Hindlimb muscle (tissue), 1 donor: Measurements from ENCODE around the gene CAMKK2. TPM values are rescaled to one million over a fixed set of nuclear protein-coding genes. Genes with fewer than 3 reads are reported as not detected.
"Not testable (repeated sequence)": the region's sequence is repeated elsewhere in the genome, so short reads cannot be mapped to it uniquely, and the experiment has no call there.

Experiments
- DNase-seq: peaks from one replicate; pipeline ENCODE4 v3.0.0-alpha.2; 2013
- polyA plus RNA-seq: library from polyadenylated mRNA; unstranded; fragments of 120-200 nt; gene quantifications from one replicate; pipeline ENCODE4 v1.2.1, GENCODE V29; 2013; ENCODE audit not compliant: insufficient read length

CAMKK2 gene
- polyA plus RNA-seq, 1 donor: 20.7 TPM

DNA sequence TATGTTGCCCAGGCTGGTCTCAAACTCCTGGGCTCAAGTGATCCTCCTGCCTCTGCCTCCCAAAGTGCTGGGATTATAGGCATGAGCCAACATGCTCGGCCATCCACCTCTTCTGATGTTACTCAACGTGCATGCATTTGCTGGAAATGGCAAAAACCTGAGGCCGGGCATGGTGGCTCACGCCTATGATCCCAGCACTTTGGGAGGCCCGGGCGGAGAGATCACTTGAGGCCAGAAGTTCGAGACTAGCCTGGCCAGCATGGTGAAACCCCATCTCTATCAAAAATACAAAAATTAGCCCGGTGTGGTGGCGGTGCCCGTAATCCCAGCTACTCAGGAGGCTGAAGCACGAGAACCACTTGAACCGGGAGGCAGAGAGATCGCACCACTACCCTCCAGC lies 1.9 kb upstream of the CAMKK2 start:
- not testable (repeated sequence) for DNase-seq

DNA sequence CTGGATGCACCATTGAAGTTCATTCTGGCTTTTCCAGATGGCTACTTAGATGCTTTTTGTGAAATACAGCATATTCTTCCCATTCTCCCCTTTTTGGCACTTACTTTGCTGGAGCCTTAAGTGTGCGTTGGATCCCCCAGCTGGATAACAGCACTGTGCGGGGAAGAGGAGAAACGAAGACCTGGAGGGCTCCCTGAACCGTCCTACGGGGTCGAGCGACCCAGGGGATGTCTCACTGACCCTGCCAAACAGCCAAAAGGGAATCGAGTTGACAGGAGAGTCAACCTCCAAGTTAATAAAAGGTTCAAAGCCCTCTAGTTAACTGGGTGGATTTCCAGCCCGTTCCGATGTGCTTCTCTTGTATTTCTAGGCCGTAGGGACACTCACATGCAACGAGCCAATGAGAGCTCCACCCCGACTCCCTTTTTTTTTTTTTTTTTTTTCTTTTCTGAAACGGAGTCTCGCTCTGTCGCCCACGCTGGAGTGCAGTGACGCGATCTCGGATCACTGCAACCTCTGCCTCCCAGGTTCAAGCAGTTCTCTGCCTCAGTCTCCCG lies 1.0 kb upstream of the CAMKK2 start:
- peak; percentile 28 for DNase-seq

DNA sequence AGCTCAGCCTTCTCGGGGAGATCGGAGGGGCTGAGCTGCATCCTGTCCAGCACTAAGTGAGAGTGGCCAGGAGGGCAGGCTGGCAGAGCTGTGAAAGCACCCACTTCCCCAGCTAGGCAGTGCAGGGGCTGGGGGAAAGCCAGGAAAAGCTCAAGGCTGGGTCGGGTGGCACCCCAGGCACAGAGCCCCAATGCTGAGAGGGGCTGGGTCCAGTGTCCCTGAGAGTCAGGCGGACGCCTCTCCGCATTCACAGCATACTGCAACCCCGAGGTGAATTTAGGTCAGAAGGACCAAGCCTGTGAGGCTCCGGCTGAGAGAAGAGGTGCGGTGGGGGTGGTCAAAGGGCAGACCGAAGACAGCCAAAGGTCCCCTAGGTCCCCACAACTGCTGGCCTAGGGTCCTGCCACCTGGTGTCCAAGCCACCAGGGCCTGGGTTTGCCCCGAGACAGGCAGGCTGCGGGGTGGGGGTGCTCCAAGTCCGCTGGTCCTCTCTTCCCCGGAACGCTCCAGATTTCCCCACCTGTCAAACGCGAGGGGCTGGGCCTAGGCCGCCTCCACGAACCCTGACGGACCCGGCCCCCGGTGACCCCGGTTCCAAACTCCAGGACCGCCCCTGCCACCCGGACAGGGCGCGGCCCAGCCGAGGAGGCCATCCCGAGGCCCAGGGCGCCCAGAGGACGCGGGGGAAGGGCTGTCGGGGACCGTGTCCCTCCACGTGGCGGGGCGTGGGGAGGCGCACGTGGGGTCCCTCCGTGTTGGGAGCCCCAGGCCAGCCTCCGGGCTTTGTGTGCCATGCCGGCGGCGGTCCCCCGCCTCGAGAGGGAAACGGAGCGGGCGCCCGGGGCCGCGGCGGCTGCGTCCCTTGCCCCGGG lies 527 bp downstream of the CAMKK2 start:
- DNase-seq: no peak

DNA sequence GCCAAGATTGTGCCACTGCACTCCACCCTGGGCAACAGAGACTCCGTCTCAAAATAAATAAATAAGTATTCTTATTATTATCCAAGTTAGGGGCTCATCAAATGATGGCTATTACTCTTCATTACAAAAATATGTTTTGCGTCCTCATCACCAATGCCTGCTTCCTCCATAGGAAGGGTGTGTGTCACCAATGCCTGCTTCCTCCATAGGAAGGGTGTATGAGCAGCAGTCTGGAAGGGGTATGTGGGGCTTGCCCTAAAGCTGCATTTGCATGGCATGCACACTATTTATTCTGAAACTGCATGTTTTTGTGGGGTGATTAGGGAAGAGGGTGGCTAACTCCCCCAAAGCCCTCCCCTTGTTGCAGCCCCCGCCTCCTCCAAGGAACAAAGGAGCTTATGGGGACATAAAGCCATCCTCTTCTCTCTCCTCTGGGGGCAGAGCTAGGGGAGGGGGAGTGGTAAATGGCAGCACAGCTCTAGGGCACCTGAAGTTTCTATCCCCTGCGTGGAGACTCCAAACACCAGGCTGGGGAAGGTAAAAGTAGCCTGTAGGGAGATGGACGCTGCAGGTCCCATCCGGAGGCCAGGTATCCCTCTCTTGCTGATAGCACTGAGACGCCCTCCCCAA lies 1.3 kb downstream of the CAMKK2 start:
- no peak for DNase-seq

DNA sequence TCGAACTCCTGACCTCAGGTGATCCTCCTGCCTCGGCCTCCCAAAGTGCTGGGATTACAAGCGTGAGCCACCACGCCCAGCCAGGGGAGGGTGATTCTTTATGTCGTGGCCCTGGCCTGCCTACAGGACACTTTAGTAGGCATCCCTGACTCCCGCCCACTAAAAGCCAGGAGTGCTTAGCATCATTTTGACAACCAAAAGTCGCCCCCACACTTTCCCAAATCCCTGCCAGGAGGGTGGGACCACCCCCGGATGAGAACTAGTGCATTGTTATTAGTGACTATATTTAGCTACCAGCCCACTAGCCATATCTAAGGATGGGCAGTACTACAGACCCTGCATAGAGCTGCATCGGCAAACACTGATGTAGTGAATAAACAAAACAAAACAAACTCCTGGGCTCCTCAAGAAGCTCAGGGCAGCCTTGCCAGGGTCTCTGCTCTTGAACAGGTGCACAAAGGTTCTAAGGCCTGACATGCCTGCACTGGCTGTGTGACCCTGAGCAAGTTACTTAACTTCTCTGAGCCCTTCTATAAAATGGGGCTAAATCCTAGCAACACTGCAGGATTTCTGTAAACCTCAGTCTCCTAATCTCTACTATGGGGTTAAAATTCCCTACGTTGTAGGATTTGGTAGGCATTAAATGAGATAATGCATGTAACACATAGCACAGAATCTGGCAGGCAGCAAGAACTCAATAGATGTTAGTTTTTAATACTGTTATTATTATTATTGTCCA lies 2.2 kb downstream of the CAMKK2 start:
- no peak for DNase-seq

DNA sequence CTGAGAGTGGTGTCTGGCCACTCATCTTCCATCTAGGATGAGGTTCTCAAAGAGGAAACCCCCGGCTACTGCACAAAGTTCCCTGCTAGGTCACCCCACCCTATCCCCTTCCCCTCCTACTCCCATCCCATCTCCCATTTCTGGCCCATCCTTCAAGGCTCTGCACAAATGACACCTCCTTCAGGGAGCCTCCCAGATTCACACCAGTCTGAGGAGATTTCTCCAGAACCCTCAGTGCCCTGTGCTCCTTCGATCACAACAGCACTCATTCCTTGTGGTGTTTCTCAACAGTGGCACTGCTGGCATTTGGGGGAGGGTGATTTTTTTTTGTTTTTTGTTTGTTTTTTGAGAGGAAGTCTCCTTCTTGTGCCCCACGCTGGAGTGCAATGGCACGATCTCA lies 2.9 kb downstream of the CAMKK2 start:
- DNase-seq: no peak

DNA sequence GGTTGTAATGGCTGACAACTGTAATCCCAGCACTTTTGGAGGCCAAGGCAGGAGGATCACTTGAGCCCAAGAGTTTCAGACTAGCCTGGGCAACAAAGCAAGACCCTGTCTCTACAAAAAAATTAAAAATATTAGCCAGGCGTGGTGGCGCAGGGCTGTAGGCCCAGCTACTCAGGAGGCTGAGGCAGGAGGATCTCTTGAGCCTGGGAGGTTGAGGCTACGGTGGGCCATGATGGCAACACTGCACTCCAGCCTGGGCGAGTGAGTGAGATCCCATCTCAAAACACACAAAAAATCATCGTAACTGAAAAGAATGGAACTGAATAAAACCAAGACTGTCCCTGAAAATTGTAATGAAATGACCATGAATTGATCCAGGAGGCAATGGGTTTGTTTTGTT lies 6.1 kb downstream of the CAMKK2 start:
- DNase-seq: no peak

DNA sequence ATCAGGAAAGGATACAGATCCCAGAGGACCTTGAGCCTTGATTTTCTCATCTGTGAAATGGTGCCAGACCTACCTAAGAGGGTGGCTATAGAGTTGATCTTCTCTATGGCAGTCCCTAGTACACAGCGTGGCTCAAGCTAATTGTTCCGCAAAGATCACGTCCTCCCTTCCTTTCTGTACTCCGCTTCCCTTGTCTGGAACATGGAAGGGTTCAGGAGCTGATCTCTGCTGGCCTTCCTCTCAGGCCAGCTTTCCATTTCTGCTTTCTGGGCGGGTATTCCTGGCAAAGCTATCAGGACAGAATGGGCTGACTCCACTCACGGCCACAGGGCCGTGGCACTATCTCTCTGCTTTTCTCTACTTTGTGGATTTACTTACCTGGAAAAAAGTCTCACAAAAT lies 6.5 kb downstream of the CAMKK2 start:
- no peak for DNase-seq

DNA sequence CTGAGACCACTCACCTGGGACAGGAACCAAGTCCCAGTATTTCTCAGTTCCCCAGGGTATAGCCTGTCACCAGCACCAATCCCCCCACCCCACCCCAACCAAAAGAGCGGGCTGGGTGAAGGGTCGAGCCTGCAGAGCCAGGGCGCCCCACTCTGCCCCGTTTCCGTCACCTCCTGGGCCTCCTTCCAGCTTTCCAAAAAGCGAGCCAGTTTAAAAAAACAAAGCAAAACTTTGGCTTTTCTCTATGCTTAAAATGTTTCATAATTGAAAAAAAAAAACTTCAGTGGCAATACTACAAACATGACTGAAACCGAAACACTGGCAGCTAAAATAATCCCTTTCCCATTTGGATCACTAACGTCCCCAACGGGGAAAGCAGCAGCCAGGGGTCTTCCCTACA lies 7.5 kb downstream of the CAMKK2 start:
- peak; percentile 55 for DNase-seq

DNA sequence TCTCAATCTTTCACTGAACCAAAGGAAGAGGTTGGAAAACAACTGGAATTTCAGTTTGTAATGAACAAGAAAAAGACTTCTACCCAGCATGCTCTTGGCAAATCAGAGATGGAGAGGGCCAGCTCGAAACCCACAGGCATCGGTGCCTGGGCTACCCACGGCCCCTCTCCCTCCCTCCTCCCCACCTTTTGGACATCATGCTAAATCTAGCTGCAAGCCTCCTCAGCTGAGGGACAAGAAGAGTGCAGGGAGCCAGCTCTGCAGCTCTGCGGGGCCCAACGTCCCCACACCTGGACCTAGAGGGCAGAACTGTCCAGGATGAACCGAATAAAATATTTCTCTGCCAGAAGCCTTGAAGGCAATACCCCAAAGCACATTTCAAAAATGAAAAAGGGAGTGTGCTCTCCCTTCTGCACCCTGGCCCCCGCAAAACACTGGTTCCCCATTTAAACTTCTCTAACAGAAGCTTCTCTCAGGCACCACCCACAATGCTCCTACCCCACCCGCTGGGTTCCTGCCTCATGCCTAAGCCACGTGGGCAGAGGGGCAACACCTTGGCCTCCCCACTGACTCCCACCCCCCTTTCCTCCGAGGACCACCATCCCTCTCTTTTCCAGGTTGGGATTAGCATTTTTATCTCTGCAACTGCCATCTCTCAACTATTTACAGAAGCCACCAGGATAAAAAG lies 8.2 kb downstream of the CAMKK2 start:
- no peak for DNase-seq

DNA sequence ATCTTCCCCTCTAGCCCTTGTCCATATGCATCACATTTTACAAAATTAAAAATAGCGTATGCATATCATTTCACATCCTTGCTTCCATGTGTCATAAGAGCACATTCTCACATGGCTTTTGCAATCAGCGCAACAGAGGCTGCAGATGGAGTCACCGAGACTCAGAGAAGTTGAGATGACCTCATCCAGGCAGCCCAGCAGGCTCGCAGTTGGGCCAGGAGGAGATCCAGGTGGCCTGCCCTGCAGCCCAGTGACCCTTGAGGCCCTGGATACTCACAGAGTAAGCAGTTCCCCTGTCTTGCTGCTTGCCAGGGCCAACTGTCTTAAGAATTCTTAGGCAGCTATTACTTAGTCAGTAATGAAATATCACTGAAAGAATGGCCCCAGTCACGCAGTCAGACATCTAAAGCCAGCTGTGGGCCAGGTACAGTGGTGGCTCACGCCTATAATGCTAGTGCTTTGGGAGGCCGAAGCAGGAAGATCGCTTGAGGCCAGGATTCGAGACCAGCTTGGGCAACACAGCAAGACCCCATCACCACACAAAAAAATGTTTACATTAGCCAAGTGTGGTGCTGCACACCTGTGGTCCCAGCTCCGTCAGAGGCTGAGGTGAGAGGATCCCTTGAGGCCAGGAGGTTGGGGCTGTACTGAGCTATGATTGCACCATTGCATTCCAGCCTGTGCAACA lies 9.1 kb downstream of the CAMKK2 start:
- DNase-seq: no peak

DNA sequence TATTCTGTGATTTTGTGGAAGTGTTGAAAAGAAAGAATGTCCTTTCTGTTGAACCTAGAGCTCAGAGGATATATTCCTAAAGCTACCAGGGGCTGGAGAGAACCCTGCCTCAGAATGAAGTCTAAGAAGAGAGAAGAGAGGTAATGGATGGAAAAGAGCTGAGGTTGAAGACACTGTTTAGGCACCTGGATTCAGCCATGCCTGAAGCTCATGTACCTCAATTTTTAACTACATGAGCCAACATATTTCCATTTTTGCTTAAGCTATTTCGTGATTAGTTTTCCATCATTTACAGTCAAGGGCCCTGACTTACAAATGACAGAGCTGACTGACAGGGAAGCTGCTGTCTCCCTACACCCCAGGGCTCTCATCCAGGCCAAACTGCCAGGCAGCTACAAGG lies 10.7 kb downstream of the CAMKK2 start:
- no peak for DNase-seq

DNA sequence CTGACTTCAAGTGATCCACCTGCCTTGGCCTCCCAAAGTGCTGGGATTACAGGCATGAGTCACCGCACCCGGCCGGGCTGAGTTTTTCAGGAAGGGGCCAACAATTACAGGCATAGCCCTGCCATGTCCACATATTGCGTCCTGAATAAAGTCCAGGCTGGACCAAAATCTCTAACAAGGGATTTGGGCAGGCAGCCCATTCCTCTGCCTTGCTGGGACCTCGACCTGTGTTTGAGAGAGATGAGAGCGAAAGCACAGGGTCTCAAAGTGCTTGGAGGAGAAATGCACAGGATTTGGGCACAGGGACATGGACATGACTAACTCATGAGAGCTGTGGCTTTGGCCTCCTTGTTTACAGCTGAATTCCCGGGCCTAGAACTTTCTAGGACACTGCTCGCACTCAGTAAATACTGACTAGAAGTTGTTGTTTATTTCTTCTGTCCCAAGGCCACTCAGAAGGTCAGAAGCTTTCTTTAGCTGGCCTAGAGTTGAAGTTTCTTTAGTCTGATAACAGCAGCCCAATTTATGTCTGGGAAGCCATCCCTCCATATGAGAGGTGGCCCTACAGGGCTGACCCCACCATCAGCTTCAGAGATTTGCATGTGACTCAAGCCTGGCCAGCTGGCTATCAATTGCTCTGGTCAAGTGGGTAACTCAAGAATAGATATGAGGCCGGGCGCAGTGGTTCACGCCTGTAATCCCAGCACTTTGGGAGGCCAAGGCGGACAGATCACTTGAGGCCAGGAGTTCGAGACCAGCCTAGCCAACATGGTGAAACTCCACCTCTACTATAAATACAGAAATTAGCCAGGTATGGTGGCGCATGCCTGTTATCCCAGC lies 11.7 kb downstream of the CAMKK2 start:
- DNase-seq: no peak

DNA sequence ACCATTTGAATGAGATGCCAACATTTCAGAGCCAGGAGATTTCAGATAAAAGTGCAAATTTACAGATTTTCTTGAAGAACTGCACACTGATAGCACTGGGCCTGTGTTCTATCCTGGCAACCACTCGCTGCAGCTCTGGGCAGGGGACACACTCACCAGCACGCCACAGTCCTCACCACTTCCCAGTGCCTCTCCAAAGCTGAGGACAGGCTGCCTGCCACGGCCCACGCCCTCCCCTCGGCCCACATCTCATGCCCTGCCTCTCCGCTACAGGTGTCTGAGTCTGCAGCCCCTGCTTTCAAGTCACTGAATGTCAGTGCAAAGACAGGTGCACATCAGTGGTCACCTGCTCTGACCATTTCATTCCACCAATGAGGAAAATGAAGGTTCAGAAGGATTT lies 12.7 kb downstream of the CAMKK2 start:
- no peak for DNase-seq

DNA sequence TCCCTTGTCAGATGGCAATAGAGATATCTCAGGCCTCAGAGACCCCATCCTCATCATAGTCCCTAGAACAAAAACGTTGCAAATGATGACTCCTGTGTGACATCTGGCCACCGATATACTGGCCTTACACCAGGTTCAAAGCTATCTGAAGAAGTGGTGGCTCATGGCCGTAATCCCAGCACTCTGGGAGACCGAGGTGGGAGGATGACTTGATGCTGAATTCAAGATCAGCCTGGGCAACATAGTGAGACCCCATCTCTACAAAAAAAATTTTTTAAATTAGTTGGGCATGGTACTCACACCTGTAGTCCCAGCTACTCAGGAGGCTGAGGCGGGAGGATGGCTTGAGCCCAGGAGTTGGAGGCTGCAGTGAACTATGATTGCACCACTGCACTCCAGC lies 13.1 kb downstream of the CAMKK2 start:
- DNase-seq: no peak

DNA sequence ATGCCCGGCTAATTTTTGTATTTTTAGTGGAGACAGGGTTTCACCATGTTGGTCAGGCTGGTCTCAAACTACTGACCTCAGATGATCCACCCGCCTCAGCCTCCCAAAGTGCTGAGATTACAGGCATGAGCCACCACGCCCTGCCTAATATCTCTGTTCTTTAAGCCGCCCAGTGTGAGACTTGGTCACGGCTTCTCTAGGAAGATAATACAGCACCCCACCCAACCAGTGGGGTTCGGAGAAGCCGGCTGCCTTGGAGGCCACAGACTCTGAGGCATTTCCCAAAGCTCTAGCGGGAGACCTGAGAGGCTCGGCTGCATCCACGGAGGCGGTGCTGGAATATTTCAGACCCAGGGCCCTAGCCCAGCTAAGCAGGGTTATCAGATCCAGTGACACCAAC lies 13.6 kb downstream of the CAMKK2 start:
- DNase-seq: not testable (repeated sequence)

DNA sequence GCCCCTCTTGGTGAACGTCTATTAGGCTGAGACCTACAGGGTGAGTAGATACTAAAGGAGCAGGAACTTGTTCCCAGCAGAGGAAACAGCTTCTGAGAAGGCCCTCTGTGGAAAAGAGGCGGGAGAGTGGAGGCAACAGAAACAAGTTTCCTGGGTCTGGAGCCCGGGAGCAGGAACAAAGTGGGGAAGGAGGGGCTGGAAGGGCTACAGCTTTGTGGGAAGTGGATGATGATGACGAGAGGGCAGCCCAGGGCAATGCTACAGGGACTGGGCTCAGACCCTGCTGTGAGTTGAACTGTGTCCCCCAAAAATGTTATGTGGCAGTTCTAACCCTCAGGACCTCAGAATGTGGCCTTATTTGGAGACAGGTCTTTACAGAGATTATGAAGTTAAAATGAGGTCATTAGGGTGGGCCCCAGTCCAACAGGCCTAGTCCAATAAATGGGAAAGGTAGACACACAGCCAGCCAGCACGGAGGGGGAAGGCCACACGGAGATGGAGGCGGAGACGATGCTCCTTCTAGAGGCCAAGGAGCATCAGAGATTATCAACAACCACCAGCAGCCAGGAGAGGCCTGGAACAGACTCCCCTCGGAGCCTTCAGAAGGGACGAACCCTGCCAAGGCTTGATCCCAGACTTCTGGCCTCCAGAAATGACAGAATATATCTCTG lies 14.3 kb downstream of the CAMKK2 start:
- no peak for DNase-seq

DNA sequence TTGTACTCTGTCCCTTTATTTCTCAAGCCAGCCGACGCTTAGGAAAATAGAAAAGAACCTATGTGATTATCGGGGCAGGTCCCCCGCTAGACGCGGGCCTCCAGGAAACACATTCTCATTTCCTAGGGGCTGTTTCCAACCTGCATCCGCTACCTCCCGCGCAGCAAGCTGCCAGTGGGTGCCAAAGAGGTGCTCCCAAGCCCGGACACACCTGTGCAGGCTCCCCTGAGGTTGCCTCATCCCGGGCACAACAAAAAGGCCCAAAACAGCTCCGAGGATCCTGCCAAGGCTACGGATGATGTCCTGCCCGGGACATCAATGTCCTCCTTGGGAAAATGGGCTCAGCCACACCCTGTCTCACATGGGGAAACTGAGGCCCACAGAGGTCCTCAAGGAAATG lies 15.4 kb downstream of the CAMKK2 start:
- DNase-seq: not testable (repeated sequence)

DNA sequence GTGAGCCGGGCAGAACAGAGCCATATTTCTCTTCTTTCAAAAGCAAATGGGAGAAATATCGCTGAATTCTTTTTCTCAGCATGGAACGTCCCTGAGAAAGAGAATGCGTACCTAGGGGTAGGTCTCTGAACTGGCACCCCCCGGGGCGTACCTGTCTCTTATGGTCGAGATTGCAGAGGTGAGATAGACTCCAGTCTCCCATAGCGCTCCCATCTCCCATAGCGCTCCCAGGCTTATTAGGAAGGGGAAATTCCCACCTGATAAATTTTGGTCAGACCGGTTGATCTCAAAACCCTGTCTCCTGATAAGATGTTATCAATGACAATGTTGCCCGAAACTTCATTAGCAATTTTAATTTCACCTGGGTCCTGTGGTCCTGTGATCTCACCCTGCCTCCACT lies 16.0 kb downstream of the CAMKK2 start:
- DNase-seq: not testable (repeated sequence)

DNA sequence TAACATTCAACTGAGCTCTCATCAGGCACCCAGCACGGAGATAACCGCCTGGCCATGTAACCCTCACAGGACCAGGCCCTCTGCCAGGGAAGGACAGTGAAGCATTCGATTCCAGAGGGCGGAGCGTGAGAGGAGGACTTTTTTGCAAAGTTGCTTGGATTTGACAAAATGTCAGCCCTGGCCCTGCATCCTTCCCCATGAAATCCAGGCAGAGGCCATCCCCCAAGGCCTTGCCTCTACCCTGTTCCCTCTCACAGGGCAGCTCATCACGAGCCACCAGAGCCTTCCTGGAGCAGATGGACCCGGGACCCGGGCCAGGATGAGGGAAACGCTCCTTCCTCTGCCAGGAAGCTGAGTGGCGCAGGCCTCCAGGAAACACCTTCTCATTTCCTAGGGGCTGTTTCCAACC lies 17.0 kb downstream of the CAMKK2 start:
- no peak for DNase-seq

DNA sequence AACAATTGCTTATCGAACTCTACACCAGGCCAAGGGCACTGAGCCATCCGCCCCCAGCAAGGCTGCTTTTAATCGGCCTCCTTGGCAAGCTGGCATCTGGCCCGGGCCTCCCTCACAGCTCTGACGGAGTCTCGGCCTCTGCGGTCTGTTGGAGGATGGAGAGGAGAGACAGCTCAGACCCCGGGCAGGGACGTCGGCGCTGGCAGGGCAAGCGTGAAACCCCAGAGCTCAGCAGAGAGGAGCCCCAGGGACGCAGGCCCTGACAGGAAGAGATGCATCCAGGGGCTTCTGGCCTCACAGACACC lies 17.5 kb downstream of the CAMKK2 start:
- DNase-seq: no peak
